GM19099 (cell line): Measurements from ENCODE around the gene TGFB1.

Experiments
- POLR2A ChIP-seq: IDR thresholded peaks from 3 replicates; pipeline ENCODE4 v1.6.1; 2011; ENCODE audit warnings: low read depth; ENCODE audit not compliant: insufficient read length; ENCODE audit errors: extremely low read depth

The TGFB1 gene

GRCh38 chr19:41376241-41376997 is 22.7 kb upstream of the TGFB1 start, which contains the start of gene TMEM91:
Gene TMEM91, plus strand, starts transcription at chr19:41376533. Its CDS starts 1,777 bp downstream, at chr19:41378310.
- no peak for TF ChIP-seq POLR2A

- TF ChIP-seq POLR2A: no peak
Measured at GRCh38 chr19:41373993-41374392, 20.3 kb upstream of the TGFB1 start.

GRCh38 chr19:41372501-41372900 is 18.8 kb upstream of the TGFB1 start:
- no peak for TF ChIP-seq POLR2A

- no peak for TF ChIP-seq POLR2A
Measured at GRCh38 chr19:41371541-41371940, 17.8 kb upstream of the TGFB1 start.

GRCh38 chr19:41369769-41370168 is 16.0 kb upstream of the TGFB1 start:
- TF ChIP-seq POLR2A: no peak

GRCh38 chr19:41367848-41368301 is 14.2 kb upstream of the TGFB1 start:
- peak; percentile 34 for TF ChIP-seq POLR2A

- TF ChIP-seq POLR2A: no peak
Measured at GRCh38 chr19:41366089-41366488, 12.4 kb upstream of the TGFB1 start.

GRCh38 chr19:41364524-41365391 is 11.0 kb upstream of the TGFB1 start:
- no peak for TF ChIP-seq POLR2A

- TF ChIP-seq POLR2A: peak; percentile 83
Measured at GRCh38 chr19:41363753-41364523, 10.2 kb upstream of the TGFB1 start, which contains the start of gene B9D2. Gene B9D2, minus strand, starts transcription at chr19:41364149. Its CDS starts 630 bp downstream, at chr19:41363519.

- TF ChIP-seq POLR2A: no peak
Measured at GRCh38 chr19:41363371-41363752, 9.6 kb upstream of the TGFB1 start.

- TF ChIP-seq POLR2A: no peak
Measured at GRCh38 chr19:41362143-41362847, 8.6 kb upstream of the TGFB1 start.

- no peak for TF ChIP-seq POLR2A
Measured at GRCh38 chr19:41359741-41360140, 6.0 kb upstream of the TGFB1 start.

GRCh38 chr19:41357746-41358145 is 4.0 kb upstream of the TGFB1 start:
- no peak for TF ChIP-seq POLR2A

- TF ChIP-seq POLR2A: no peak
Measured at GRCh38 chr19:41356984-41357739, 3.4 kb upstream of the TGFB1 start.
